Cardiac muscle cell (in vitro differentiated cells and primary cell): ENCODE measurements around the gene FNBP1. TPM values are rescaled to one million over a fixed set of nuclear protein-coding genes. Genes with fewer than 3 reads are reported as not detected.
A peak's percentile ranks its signal among the peaks of the same experiment; 100 is the strongest.

Experiments
- DNase-seq, 2 donors: peaks; one replicate each; pipeline versions ENCODE4 v3.0.0 to v3.0.0-alpha.2; 2010 to 2017; ENCODE audit warnings: low read depth in 1 of 2, low spot score in 1 of 2
- H3K27ac ChIP-seq: fragments of 200-600 bp; sonication (generic); 2 replicates; pipeline ENCODE4 v1.5.1; 2016
- H3K27me3 ChIP-seq: fragments of 200-600 bp; sonication (generic); 2 replicates; pipeline ENCODE4 v1.6.0; 2016; ENCODE audit warnings: control low read depth
- H3K36me3 ChIP-seq: fragments of 200-600 bp; sonication (generic); 2 replicates; pipeline ENCODE4 v1.5.1; 2016; ENCODE audit warnings: control low read depth
- H3K4me1 ChIP-seq: fragments of 200-600 bp; sonication (generic); 2 replicates; pipeline ENCODE4 v1.8.1; 2017; ENCODE audit warnings: low read depth, mild to moderate bottlenecking, mixed run types
- H3K4me3 ChIP-seq: fragments of 200-600 bp; sonication (generic); 2 replicates; pipeline ENCODE4 v1.5.1; 2016; ENCODE audit warnings: mild to moderate bottlenecking
- H3K9me3 ChIP-seq: fragments of 200-600 bp; sonication (generic); 2 replicates; pipeline ENCODE4 v1.5.1; 2017; ENCODE audit warnings: low read depth, mild to moderate bottlenecking, control low read depth
- CTCF ChIP-seq: IDR thresholded peaks from 2 replicates; pipeline ENCODE4 v1.5.1; 2012; ENCODE audit warnings: low read depth, mild to moderate bottlenecking, low read length
- polyA plus RNA-seq: library from polyadenylated mRNA; unstranded; fragments of >200 nt; fragmentation: Nextera tagmentation; extraction: Ambion mirVana; gene quantifications from 2 replicates; pipeline ENCODE4 v1.2.1, GENCODE V29; 2016
- total RNA-seq: library from RNA; depleted of rRNA; stranded (reverse); fragments of >200 nt; gene quantifications from 2 replicates; pipeline ENCODE4 v1.2.3, GENCODE V29; 2016

FNBP1 gene
- total and polyA plus RNA-seq, 2 experiments from 2014 or later: 20.5 to 37.9 TPM

GRCh38 chr9:129914051-129914450, 128.9 kb downstream of the FNBP1 start:
- no peak overlapping the region for H3K27ac ChIP-seq
- no peak for DNase-seq
- no peaks in the 10 kb centered on the region for H3K27me3 ChIP-seq
- H3K9me3 ChIP-seq: no peaks in the 10 kb centered on the region
- no peak for TF ChIP-seq CTCF
- H3K36me3 ChIP-seq: peaks cover 5% of the 10 kb centered on the region
- H3K4me3 ChIP-seq: no peak overlapping the region
- no peaks in the 10 kb centered on the region for H3K4me1 ChIP-seq

GRCh38 chr9:129910628-129911567, 132.1 kb downstream of the FNBP1 start:
- H3K27me3 ChIP-seq: no peaks in the 10 kb centered on the region
- no peak overlapping the region for H3K4me3 ChIP-seq
- H3K36me3 ChIP-seq: peaks cover 11% of the 10 kb centered on the region
- H3K4me1 ChIP-seq: no peaks in the 10 kb centered on the region
- no peak overlapping the region for H3K27ac ChIP-seq
- H3K9me3 ChIP-seq: no peaks in the 10 kb centered on the region
- DNase-seq: peak in 1 of 2 donors; percentile 99
- TF ChIP-seq CTCF: no peak

GRCh38 chr9:129909851-129910250, 133.1 kb downstream of the FNBP1 start:
- no peaks in the 10 kb centered on the region for H3K4me1 ChIP-seq
- H3K9me3 ChIP-seq: no peaks in the 10 kb centered on the region
- no peak overlapping the region for H3K4me3 ChIP-seq
- no peak for TF ChIP-seq CTCF
- no peak for DNase-seq
- H3K27ac ChIP-seq: no peak overlapping the region
- H3K36me3 ChIP-seq: peaks cover 11% of the 10 kb centered on the region
- H3K27me3 ChIP-seq: no peaks in the 10 kb centered on the region

GRCh38 chr9:129908906-129909305, 134.1 kb downstream of the FNBP1 start:
- Histone ChIP-seq H3K9me3 (no peaks in the 10 kb centered on the region), H3K4me1 (no peaks in the 10 kb centered on the region), H3K36me3 (peaks cover 10% of the 10 kb centered on the region), H3K4me3 (no peak overlapping the region), H3K27me3 (no peaks in the 10 kb centered on the region), H3K27ac (no peak overlapping the region)
- no peak for DNase-seq
- no peak for TF ChIP-seq CTCF

GRCh38 chr9:129907201-129907600, 135.8 kb downstream of the FNBP1 start:
- no peak for TF ChIP-seq CTCF
- H3K36me3 ChIP-seq: peaks cover 14% of the 10 kb centered on the region
- DNase-seq: no peak

More at GRCh38 chr9:129907201-129907600, 135.8 kb downstream of the FNBP1 start:
- Histone ChIP-seq H3K27me3 (no peaks in the 10 kb centered on the region), H3K9me3 (no peaks in the 10 kb centered on the region), H3K27ac (no peak overlapping the region), H3K4me1 (no peaks in the 10 kb centered on the region), H3K4me3 (no peak overlapping the region)
